HEK293 (cell line): Measurements from ENCODE around the gene AFP.

Source experiments
- CTCF ChIA-PET: fragments of 350-600 bp; formaldehyde crosslinking; extraction: SDS; loops from one replicate; lab custom pipeline; 2021; ENCODE audit warnings: antibody characterized with exemption; lab: Yijun Ruan, JAX
- POLR2A ChIA-PET: fragments of 300-600 bp; formaldehyde crosslinking; extraction: SDS; loops from one replicate; lab custom pipeline; 2020; ENCODE audit warnings: antibody characterized with exemption, inconsistent platforms; lab: Yijun Ruan, JAX
- H3K27ac ChIP-seq: fragments of 200-500 bp; sonication (Bioruptor generic); 2 replicates; pipeline ENCODE4 v1.5.1; 2014; ENCODE audit warnings: low read depth, low read length, control low read depth, inconsistent platforms; ENCODE audit errors: extremely low read depth
- H3K36me3 ChIP-seq, 2 experiments: fragments of 200-500 bp in 1 of 2; sonication (Bioruptor generic) in 1 of 2; 1 replicate in 1 of 2; 2 replicates in 1 of 2; pipeline ENCODE4 v1.5.1; 2014 to 2017; ENCODE audit warnings: inconsistent platforms in 2 of 2, low read length in 2 of 2; ENCODE audit not compliant: control insufficient read depth in 2 of 2, insufficient read depth in 1 of 2
- H3K4me1 ChIP-seq: fragments of 200-500 bp; sonication (Bioruptor generic); 2 replicates; pipeline ENCODE4 v1.5.1; 2014; ENCODE audit warnings: mild to moderate bottlenecking, low read length, inconsistent platforms; ENCODE audit not compliant: control insufficient read depth, insufficient read depth
- H3K4me3 ChIP-seq: 2 replicates; pipeline ENCODE4 v1.5.1; 2011; ENCODE audit warnings: low read depth, mild to moderate bottlenecking, control low read depth, low read length, moderate library complexity
- H3K9me3 ChIP-seq: fragments of 200-500 bp; sonication (Bioruptor generic); 2 replicates; pipeline ENCODE4 v1.5.1; 2014; ENCODE audit warnings: low read depth, low read length, inconsistent platforms; ENCODE audit not compliant: control insufficient read depth, insufficient read depth
- BCL6B ChIP-seq: fragments of 450-650 bp; formaldehyde crosslinking; IDR thresholded peaks from 2 replicates; pipeline ENCODE4 v1.5.1; 2017; ENCODE audit warnings: missing biosample characterization, missing genetic modification characterization
- ELK4 ChIP-seq: IDR thresholded peaks from 2 replicates; pipeline ENCODE4 v1.6.1; 2011; ENCODE audit warnings: mild to moderate bottlenecking, low read depth, low read length, borderline replicate concordance
- HOXC10 ChIP-seq: sonication (generic); formaldehyde crosslinking; IDR thresholded peaks from 2 replicates; pipeline ENCODE4 v1.8.1; 2023; ENCODE audit warnings: mild to moderate bottlenecking, missing genetic modification reagents
- KLF9 ChIP-seq: fragments of 450-650 bp; formaldehyde crosslinking; IDR thresholded peaks from 2 replicates; pipeline ENCODE4 v1.5.1; 2016; ENCODE audit warnings: missing biosample characterization, missing genetic modification characterization, low read depth
- OVOL3 ChIP-seq: fragments of 450-650 bp; formaldehyde crosslinking; IDR thresholded peaks from 2 replicates; pipeline ENCODE4 v1.5.1; 2016; ENCODE audit warnings: missing biosample characterization, missing genetic modification characterization
- PRDM1 ChIP-seq: fragments of 450-650 bp; formaldehyde crosslinking; IDR thresholded peaks from 2 replicates; pipeline ENCODE4; 2016; ENCODE audit warnings: missing biosample characterization, missing genetic modification characterization
- REPIN1 ChIP-seq: fragments of 450-650 bp; formaldehyde crosslinking; IDR thresholded peaks from 2 replicates; pipeline ENCODE4 v1.5.1; 2017; ENCODE audit warnings: missing biosample characterization, missing genetic modification characterization, low read depth
- SP2 ChIP-seq: fragments of 450-650 bp; formaldehyde crosslinking; IDR thresholded peaks from 2 replicates; pipeline ENCODE4 v1.5.1; 2016; ENCODE audit warnings: missing biosample characterization, missing genetic modification characterization
- TCF7L2 ChIP-seq: IDR thresholded peaks from 2 replicates; pipeline ENCODE4 v1.6.1; 2011; ENCODE audit warnings: low read depth, mild to moderate bottlenecking, inconsistent platforms, low read length, moderate library complexity, borderline replicate concordance
- TRIM28 ChIP-seq: IDR thresholded peaks from 2 replicates; pipeline ENCODE4 v1.6.1; 2011; ENCODE audit warnings: low read length, control low read depth, borderline replicate concordance
- WT1 ChIP-seq: fragments of 450-650 bp; formaldehyde crosslinking; IDR thresholded peaks from 2 replicates; pipeline ENCODE4 v1.5.1; 2016; ENCODE audit warnings: missing biosample characterization, missing genetic modification characterization
- ZBTB10 ChIP-seq: fragments of 450-650 bp; formaldehyde crosslinking; IDR thresholded peaks from 2 replicates; pipeline ENCODE4 v1.5.1; 2016; ENCODE audit warnings: missing biosample characterization, missing genetic modification characterization
- ZBTB17 ChIP-seq: fragments of 450-650 bp; formaldehyde crosslinking; IDR thresholded peaks from 2 replicates; pipeline ENCODE4 v1.5.1; 2016; ENCODE audit warnings: missing biosample characterization, missing genetic modification characterization
- ZNF112 ChIP-seq: fragments of 450-650 bp; formaldehyde crosslinking; IDR thresholded peaks from 2 replicates; pipeline ENCODE4 v1.5.0; 2017; ENCODE audit warnings: missing biosample characterization, missing genetic modification characterization
- ZNF114 ChIP-seq: fragments of 450-650 bp; formaldehyde crosslinking; IDR thresholded peaks from 2 replicates; pipeline ENCODE4 v1.5.0; 2017; ENCODE audit warnings: missing biosample characterization, missing genetic modification characterization
- ZNF132 ChIP-seq: fragments of 450-650 bp; formaldehyde crosslinking; IDR thresholded peaks from 2 replicates; pipeline ENCODE4 v1.5.1; 2017; ENCODE audit warnings: missing biosample characterization, missing genetic modification characterization, borderline replicate concordance
- ZNF169 ChIP-seq: fragments of 450-650 bp; formaldehyde crosslinking; IDR thresholded peaks from 2 replicates; pipeline ENCODE4 v1.5.1; 2016; ENCODE audit warnings: missing biosample characterization, missing genetic modification characterization
- ZNF19 ChIP-seq: fragments of 450-650 bp; formaldehyde crosslinking; IDR thresholded peaks from 2 replicates; pipeline ENCODE4; 2016; ENCODE audit warnings: missing biosample characterization, missing genetic modification characterization, low read depth
- ZNF211 ChIP-seq: fragments of 450-650 bp; formaldehyde crosslinking; IDR thresholded peaks from 2 replicates; pipeline ENCODE4 v1.5.1; 2016; ENCODE audit warnings: low read depth, missing biosample characterization, missing genetic modification characterization
- ZNF335 ChIP-seq: fragments of 450-650 bp; formaldehyde crosslinking; conservative IDR thresholded peaks from 2 replicates; pipeline ENCODE4 v1.5.1; 2016; ENCODE audit warnings: missing biosample characterization, missing genetic modification characterization
- ZNF433 ChIP-seq: fragments of 450-650 bp; formaldehyde crosslinking; IDR thresholded peaks from 2 replicates; pipeline ENCODE4 v1.5.1; 2016; ENCODE audit warnings: missing biosample characterization, missing genetic modification characterization, low read depth
- ZNF529 ChIP-seq: fragments of 450-650 bp; formaldehyde crosslinking; IDR thresholded peaks from 2 replicates; pipeline ENCODE4 v1.5.1; 2017; ENCODE audit warnings: missing genetic modification characterization, missing biosample characterization; ENCODE audit not compliant: insufficient replicate concordance
- ZNF560 ChIP-seq: fragments of 450-650 bp; formaldehyde crosslinking; IDR thresholded peaks from 2 replicates; pipeline ENCODE4 v1.5.1; 2017; ENCODE audit warnings: missing biosample characterization, missing genetic modification characterization, borderline replicate concordance
- ZNF707 ChIP-seq: fragments of 450-650 bp; formaldehyde crosslinking; IDR thresholded peaks from 2 replicates; pipeline ENCODE4 v1.5.1; 2016; ENCODE audit warnings: missing biosample characterization, missing genetic modification characterization
- ZNF747 ChIP-seq: fragments of 450-650 bp; formaldehyde crosslinking; IDR thresholded peaks from 2 replicates; pipeline ENCODE4 v1.5.1; 2016; ENCODE audit warnings: missing biosample characterization, missing genetic modification characterization
- ZSCAN23 ChIP-seq: fragments of 450-650 bp; formaldehyde crosslinking; IDR thresholded peaks from 2 replicates; pipeline ENCODE4 v1.5.1; 2016; ENCODE audit warnings: missing biosample characterization, missing genetic modification characterization
- ZSCAN5A ChIP-seq: fragments of 450-650 bp; formaldehyde crosslinking; IDR thresholded peaks from 2 replicates; pipeline ENCODE4 v1.5.1; 2016; ENCODE audit warnings: missing biosample characterization, missing genetic modification characterization
- TF ChIP-seq, protein P1 (sequence below): fragments of 450-650 bp; IDR thresholded peaks from 2 replicates; pipeline ENCODE4 v1.5.1; 2018; ENCODE audit warnings: missing biosample characterization, mild to moderate bottlenecking, missing genetic modification characterization

AFP gene

GRCh38 chr4:73404457-73404856 lies 31.6 kb upstream of the AFP start (continued):
- TF ChIP-seq ZNF560 (tag by site-specific recombination), result no peak
- TF ChIP-seq ZNF433, result no peak
- TF ChIP-seq ZNF169 (tag by site-specific recombination), result no peak
- no peak for TF ChIP-seq PRDM1 (tag by site-specific recombination)
- TF ChIP-seq ZNF707, result no peak
- TF ChIP-seq ZNF335, result no peak
- no peak for TF ChIP-seq BCL6B (tag by site-specific recombination)
- TF ChIP-seq TCF7L2, result no peak
- TF ChIP-seq ZNF132 (tag by site-specific recombination), result no peak

GRCh38 chr4:73405138-73405537 lies 30.9 kb upstream of the AFP start:
- CTCF ChIA-PET, result interaction anchor here (0.7 kb wide), 1 partner anchor 1126 kb away, joined by 13 read pairs; no protein-coding TSS in a partner anchor

DNA sequence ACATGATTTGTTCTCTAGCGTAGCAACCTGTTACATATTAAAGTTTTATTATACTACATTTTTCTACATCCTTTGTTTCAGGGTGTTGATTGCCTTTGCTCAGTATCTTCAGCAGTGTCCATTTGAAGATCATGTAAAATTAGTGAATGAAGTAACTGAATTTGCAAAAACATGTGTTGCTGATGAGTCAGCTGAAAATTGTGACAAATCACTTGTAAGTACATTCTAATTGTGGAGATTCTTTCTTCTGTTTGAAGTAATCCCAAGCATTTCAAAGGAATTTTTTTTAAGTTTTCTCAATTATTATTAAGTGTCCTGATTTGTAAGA lies 29.5 kb upstream of the AFP start:
- POLR2A ChIA-PET, result no interaction called here
- H3K4me1 ChIP-seq, result no peaks in the 10 kb centered on the region
- no peak overlapping the region for H3K4me3 ChIP-seq
- H3K27ac ChIP-seq, result no peak overlapping the region
- no peaks in the 10 kb centered on the region for H3K9me3 ChIP-seq
- H3K36me3 ChIP-seq, result no peaks in the 10 kb centered on the region
- CTCF ChIA-PET, result no interaction called here
- TF ChIP-seq ZNF19 (tag by site-specific recombination) (no peak), HOXC10 (CRISPR knock-in tag) (no peak), KLF9 (tag by site-specific recombination) (no peak), ZNF114 (tag by site-specific recombination) (no peak), REPIN1 (tag by site-specific recombination) (no peak), ZSCAN23 (tag by site-specific recombination) (no peak), ZNF211 (tag by site-specific recombination) (no peak), ELK4 (no peak), ZBTB10 (tag by site-specific recombination) (no peak), ZNF529 (no peak), ZBTB17 (tag by site-specific recombination) (no peak), WT1 (tag by site-specific recombination) (no peak)

More at GRCh38 chr4:73405138-73405537, 30.9 kb upstream of the AFP start:
- H3K27ac ChIP-seq, result no peak overlapping the region
- H3K9me3 ChIP-seq, result no peaks in the 10 kb centered on the region
- H3K36me3 ChIP-seq, result no peaks in the 10 kb centered on the region
- POLR2A ChIA-PET, result no interaction called here
- no peak overlapping the region for H3K4me3 ChIP-seq
- TF ChIP-seq TRIM28 (no peak), ZNF112 (tag by site-specific recombination) (no peak), SP2 (tag by site-specific recombination) (no peak), ZSCAN5A (tag by site-specific recombination) (no peak), ZNF747 (no peak), OVOL3 (no peak)
- TF ChIP-seq, protein P1, sequence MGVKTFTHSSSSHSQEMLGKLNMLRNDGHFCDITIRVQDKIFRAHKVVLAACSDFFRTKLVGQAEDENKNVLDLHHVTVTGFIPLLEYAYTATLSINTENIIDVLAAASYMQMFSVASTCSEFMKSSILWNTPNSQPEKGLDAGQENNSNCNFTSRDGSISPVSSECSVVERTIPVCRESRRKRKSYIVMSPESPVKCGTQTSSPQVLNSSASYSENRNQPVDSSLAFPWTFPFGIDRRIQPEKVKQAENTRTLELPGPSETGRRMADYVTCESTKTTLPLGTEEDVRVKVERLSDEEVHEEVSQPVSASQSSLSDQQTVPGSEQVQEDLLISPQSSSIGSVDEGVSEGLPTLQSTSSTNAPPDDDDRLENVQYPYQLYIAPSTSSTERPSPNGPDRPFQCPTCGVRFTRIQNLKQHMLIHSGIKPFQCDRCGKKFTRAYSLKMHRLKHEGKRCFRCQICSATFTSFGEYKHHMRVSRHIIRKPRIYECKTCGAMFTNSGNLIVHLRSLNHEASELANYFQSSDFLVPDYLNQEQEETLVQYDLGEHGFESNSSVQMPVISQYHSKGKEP, result no peak
- no peaks in the 10 kb centered on the region for H3K4me1 ChIP-seq
